DND-41 (cell line): ENCODE results near the gene RAD51B.

Experiments used
- CTCF ChIP-seq: IDR thresholded peaks from 2 replicates; pipeline ENCODE4 v1.5.1; 2012; ENCODE audit warnings: borderline replicate concordance, low read length, moderate library complexity, mild to moderate bottlenecking; ENCODE audit not compliant: poor library complexity, severe bottlenecking; ENCODE audit errors: extremely low read depth
- EZH2 ChIP-seq: IDR thresholded peaks from 3 replicates; pipeline ENCODE4 v1.6.1; 2012; ENCODE audit warnings: borderline replicate concordance, low read depth, mild to moderate bottlenecking, moderate library complexity, low read length, inconsistent platforms; ENCODE audit not compliant: severe bottlenecking

GRCh38 chr14:67900231-67900630 is 80.7 kb downstream of the RAD51B start:
- TF ChIP-seq CTCF = no peak
- no peak for TF ChIP-seq EZH2
